ENCODE data around the gene CYP1A2.
A peak's percentile ranks its signal among the peaks of the same experiment; 100 is the strongest.

The CYP1A2 gene

DNA sequence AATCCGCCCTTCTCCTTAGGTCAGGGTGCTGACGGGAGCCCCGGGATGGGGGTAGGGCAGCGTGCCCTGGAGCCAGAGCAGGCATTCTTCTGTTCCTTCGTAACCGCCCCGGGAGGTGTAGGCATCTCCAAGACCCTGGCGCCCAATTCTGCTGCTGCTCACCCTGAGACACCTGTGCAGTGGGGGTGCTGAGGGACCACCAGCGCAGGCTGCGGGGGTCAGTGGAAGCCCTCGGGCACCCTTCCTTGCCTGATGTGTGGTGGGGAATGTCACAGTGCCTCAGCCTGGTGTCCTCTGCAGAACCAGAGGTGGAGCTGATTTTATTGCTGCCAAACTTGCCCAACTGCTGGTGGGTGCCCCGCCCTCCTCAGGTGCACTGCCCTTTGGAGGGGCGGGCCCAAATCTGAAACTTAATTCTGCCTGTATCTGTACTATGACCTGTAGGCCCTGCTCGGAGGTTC, 40.6 kb downstream of the CYP1A2 start:
- no peak for DNase-seq (ENCODE audit: low read depth)

DNA sequence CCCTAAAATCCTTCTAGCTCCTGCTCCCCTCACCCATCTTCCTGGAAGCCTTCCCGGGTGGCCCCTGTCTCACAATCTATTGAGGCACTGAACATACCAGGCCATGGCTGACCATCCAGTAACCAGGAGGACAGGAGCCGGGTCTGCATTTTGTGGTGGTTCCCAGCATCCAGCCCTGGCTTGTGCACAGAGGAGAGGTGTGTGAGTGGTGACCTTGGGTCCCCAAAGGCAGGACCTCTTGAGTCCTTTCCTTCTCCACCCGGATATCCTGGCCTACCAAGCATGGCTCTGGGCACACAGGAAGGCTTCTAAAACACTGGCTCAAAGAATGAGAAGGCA, 41.1 kb downstream of the CYP1A2 start:
- DNase-seq (ENCODE audit: low read depth) = no peak

DNA sequence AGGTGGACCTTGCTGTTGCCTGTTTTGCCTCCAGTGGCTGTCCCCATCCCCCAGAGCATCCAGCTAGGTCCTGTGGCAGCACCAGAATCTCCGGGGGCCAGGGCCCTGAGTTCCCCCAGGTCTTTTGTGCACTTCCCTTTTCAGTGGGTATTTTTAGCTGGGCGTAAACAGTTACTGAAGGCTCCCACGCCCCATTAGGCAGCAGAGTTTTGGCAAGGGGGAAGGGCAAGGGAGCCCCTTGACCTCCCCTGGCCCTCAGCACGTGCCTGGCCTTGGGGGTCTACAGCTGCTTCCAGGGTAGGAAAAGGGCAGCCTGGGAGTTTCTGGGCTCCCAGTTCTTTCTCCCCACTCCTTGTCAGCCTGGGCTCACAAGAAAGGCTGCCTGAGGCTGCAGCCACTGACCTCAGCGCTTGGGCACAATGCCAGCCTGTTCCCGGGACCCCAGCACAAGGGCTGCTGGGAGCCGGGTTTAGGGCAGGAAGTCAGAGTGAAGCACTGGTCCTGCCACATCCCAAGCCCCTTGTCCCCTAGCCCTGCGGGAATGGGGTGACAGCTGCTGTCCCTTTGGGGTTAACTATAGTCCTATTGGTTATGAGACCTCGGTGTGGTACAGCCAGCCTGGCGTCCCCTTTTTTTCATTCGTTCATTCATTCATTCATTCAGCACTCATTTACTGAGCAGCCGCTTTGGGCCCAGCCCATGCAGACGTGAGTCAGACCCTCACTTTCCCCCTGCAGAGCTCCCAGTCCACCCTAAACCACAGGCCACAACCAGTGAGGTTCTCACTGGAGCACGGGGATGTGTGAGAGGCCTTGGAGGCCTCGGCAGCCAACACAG, 41.7 kb downstream of the CYP1A2 start:
- DNase-seq (ENCODE audit: low read depth) = no peak

DNA sequence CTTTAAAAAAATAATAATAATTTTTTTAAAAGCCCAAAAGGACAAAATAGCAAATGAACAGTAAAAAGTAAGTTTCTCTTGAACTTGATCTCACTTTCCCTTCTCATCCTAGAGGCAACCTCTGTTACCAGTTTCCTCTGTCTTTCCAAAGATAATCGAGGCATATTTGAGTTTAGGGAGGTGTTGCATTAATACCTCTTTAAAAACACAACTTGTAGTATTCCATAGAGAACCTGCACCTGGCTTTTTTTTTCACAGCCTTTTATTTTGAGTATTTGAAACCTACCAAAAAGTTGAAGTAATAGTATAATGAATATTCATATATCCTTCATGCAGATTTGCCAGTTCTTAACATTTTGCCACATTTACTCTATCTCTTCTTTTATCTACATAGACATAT, 42.4 kb downstream of the CYP1A2 start:
- DNase-seq (ENCODE audit: low read depth) = no peak

DNA sequence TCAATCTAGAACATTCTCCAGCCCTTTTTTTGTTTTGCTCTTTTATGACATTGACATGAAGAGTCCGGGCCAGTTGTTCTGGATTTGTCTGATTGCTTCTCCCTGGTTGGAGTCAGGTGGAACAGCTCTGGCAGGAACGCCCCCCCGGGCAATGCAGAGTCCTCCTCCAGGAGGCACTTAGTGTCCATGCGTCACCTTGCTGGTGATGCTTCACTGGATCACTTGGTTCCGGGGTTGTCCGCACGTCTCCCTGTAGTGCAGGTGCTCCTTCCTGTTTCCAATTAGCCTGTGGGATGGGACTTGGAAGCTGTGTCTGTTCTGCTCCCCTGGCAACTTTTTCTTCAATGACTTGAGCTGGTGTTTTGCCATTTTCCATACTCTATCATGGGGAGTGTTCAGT, 43.0 kb downstream of the CYP1A2 start:
- no peak for DNase-seq (ENCODE audit: low read depth)

DNA sequence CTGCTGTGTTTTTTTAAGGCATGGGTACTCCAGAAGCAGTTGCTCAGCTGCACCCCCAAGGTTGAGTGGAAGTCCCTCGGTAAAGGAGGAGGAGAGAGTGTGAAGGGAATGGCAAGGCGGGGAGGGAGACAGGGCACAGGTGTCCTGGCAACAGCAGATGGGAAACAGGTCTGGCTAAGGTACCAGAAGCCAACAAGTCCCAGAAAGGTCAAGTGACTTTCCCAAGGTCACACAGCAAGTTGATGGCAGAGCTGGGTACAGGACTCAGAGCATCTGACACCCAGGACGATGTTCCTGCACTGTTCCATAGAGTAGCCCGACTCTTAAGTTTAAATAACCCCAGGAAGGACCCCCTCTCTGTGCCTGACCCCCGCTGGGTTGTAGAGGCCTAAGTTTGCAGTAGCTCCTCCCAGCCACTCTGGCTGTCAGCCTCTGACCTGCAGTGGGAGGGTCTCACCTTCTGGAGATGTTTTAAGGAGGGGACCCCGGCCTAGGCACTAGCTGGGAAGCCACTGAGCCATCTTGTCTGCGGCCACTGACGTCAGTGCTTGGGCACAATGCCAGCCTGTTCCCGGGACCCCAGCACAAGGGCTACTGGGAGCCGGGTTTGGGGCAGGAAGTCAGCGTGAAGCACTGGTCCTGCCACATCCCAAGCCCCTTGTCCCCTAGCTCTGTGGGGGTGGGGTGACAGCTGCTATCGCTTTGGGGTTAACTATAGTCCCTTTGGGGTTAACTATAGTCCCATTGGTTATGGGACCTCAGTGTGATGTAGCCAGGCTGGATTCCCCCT, 43.8 kb downstream of the CYP1A2 start:
- DNase-seq (ENCODE audit: low read depth) = no peak

DNA sequence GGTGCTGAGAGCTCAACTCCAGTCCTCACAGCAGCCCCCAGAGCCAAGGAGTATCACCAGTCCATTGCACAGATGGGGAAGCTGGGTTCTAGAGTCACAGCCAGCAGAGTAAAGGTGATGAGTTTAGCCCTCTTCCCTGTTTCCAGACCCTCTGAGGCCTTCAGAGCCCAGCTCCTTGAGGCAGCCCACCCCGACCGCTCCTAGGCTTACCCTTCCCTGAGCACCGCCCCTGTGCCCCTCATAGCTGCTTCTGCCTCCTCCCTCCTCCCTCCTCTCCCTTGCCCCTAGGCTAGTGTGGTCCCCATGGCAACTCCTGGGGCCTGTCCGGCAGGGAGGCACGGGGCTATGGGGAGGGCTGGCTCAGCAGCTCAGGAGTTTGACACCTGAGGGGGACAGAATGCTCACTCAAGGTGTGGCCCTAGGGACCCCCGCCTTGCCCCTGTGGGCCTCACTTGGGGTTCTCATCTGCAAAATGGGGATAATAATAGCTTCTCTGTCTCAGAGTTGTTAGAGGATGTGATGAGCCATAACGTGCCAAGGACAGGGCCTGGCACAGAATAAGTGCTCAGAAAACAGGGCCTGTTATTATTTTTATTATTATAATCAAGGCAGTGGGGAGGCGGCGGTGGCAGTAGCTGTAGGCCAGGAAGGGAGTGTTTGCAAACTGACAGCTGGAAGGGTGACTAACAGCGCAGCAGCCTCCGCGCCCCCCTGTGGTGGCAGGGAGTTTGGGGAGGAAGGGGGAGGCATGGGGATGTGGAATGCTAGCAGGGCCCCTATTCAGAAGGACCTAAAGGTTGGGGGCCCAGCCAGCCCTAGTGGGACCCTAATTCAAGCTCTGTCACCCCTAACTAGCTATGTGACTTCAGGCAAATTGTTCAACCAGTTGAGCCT, 44.7 kb downstream of the CYP1A2 start:
- no peak for DNase-seq (ENCODE audit: low read depth)

DNA sequence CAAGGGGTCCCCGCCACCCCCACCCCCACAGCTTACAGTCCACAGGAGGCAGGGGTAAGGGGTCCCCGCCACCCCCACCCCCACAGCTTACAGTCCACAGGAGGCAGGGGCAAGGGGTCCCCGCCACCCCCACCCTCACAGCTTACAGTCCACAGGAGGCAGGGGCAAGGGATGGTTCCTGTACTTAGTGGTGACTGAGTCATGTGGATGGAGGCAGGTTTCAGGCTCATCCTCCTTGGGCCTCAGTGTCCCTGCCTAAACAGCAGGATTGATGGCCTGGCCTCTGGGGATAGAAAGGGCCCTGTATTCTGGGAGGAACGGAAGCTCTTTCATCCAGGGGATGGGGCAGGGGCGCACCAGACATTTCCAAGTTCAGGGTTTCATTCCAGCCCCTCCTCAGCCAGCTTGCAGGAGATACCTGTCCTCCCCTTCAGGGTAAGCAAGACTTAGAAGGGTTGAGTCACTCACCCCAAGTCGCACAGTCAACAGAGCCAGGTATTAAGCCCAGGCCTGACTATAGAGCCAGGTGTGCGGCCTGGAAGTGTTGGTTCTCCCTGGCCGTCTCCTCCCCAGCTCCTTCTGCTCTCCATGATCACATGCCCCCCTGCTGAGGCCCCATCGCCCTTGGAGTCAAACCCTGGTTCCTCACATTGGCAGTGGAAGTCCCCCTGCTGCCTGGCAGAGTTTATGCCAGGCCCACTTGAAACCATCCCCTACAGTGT, 45.8 kb downstream of the CYP1A2 start:
- no peak for DNase-seq (ENCODE audit: low read depth)

DNA sequence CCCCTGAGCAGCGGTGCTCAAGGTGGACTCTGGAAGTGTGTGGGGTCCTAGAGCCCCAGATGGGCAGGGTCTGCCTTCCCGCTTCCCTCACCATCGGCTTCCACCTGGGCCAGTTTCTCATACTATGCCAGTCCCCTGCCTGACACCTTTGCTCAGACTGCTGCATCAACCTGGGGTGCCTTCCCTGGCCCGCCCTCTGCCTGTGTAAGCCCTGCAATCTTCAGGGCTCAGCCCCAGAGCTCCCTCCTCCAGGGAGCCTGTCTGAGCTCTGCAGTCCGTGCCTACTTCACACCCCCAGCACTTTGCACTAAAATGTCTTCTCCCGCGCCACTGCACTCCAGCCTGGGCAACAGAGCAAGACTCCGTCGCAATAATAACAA, 46.3 kb downstream of the CYP1A2 start:
- DNase-seq (ENCODE audit: low read depth) = no peak

DNA sequence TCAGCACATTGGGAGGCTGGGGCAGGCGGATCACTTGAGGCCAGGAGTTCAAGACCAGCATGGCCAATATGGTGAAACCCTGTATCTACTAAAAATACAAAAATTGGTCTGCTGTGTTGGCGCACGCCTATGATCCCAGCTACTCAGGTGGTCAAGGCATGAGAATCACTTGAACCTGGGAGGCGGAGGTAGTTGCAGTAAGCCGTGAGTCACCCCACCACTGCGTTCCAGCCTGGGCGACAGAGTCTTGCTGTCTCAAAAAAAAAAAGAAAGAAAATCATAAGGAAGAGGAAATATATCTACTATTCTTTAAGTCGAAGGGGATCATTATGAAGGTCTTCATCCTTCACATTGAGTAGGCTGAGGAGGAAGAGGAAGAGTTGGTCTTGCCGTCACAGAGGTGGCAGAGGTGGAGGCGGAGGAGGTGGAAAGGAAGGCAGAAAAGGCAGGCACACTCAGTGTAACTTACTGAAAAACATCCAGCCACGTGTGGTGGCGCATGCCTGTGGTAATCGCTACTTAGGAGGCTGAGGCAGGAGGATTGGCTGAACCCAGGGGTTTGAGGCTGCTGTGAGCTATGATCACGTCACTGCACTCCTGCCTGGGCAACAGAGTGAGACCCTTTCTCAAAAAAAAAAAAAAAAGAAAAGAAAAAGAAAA, 47.5 kb downstream of the CYP1A2 start:
- DNase-seq (ENCODE audit: low read depth) = no peak

DNA sequence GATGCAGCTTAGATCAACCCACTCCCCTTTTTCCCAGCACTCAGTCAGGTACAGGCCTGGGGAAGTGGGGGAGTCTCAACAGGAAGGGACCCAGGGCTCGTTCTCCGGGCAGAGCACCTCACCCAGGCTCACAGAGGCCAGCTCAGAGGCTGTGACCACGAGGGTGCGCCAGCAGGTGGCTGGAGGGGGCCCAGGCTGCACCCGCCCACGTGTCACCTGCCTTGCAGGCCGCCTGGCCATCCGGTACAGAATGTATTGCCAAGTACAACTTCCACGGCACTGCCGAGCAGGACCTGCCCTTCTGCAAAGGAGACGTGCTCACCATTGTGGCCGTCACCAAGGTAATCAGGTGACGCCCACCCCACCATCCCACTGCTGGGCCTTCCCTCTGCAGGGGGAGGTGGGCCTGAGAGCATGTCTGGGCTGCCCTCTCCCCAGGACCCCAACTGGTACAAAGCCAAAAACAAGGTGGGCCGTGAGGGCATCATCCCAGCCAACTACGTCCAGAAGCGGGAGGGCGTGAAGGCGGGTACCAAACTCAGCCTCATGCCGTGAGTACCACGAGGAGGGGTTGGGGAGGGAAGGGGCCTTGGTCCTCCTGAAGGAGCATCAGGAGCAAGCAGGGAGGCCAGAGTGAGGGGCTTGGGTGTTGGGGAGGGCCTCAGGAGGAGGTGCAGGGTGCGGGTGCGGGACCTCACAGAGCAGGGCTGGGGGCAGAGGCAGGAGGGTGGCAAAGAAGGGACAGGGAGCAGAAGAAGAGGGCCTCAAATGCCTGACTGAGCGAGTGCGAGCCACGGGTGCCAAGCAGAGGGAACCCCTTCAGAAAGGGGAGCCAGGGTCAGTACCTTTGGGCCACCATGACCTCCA, 50.0 kb downstream of the CYP1A2 start:
- DNase-seq (ENCODE audit: low read depth) = no peak

DNA sequence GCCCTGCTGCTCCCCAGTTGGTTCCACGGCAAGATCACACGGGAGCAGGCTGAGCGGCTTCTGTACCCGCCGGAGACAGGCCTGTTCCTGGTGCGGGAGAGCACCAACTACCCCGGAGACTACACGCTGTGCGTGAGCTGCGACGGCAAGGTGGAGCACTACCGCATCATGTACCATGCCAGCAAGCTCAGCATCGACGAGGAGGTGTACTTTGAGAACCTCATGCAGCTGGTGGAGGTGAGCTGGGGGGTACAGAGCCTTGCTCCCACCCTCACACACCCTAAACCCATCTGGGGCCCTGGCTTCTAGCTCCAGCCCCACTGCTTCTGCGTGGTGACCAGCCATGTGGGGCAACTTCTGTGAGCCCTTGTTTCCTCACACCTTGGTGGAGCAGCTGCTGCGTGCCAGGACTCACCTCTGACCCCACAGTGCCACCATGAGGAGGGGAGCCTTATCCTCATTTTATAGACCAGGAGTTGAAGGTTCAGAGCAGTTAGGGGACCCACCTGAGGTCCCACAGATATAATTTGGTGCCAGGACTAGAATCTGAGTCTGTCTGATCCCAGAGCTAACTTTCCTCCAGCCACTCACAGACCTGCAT, 50.7 kb downstream of the CYP1A2 start:
- no peak for DNase-seq (ENCODE audit: low read depth)

DNA sequence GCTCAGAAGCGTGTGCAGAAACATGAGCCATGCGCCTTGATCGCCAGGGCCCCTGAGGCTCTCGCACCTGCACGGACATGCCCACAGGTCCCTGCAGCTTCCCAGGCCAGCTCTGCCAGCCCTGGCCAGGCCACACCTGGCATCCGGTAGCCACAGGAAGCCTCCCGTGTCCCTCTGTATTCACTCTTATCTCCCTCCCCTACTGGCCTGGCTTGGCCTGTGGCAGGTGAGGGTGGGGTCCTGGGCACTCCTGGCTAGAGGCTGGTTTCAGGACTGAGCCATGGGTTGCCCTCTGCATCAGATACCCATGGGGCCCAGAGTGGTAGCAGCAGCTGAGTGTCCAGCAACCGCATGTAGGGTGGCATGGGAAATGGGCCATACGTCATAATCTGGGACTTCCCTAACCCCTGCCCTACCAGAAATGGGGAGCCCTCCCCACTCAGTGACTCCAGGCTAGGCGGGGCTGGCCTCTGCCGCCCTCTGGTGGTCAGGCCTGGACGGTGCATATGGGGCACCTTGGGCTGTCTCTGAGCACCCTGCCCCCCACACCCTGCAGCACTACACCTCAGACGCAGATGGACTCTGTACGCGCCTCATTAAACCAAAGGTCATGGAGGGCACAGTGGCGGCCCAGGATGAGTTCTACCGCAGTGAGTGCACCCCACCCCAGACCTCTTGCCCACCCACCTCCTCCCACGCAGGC, 51.4 kb downstream of the CYP1A2 start:
- peak; percentile 72 for DNase-seq (ENCODE audit: low read depth)

DNA sequence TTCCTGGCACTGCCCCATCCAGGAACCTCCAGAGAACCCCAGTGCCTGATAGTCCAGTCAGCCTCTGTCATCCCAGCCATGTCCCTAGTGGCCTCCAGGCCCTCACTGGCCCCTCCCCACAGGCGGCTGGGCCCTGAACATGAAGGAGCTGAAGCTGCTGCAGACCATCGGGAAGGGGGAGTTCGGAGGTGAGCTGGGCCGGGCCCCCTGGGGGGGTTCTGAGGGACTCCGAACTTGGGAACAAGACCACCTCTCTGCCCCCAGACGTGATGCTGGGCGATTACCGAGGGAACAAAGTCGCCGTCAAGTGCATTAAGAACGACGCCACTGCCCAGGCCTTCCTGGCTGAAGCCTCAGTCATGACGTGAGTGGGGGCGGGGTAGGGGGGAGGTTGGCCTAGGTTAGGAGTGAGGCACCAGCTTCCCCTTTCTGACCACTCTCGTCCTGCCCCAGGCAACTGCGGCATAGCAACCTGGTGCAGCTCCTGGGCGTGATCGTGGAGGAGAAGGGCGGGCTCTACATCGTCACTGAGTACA, 52.0 kb downstream of the CYP1A2 start:
- no peak for DNase-seq (ENCODE audit: low read depth)

DNA sequence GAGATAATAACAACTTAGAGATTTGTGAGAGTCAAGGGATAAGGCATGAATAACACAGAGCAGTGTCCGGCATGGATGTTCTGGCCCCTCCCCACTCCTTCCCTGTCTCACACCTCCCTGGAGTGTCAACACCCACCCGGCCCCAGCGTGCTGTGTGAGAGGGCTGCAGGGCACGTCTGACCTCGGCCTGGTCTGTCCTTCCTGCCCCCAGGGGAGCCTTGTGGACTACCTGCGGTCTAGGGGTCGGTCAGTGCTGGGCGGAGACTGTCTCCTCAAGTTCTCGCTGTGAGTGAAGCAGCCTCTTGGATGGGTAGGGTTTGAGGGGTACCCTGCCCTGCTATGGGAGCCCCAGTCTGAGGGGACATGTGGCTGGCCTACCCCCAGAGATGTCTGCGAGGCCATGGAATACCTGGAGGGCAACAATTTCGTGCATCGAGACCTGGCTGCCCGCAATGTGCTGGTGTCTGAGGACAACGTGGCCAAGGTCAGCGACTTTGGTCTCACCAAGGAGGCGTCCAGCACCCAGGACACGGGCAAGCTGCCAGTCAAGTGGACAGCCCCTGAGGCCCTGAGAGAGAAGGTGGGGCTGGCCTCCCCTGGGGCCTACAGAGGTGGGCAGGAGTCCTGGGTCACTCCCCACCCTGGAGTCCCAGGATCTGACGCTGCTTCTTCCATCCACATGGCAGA, 52.8 kb downstream of the CYP1A2 start:
- no peak for DNase-seq (ENCODE audit: low read depth)

DNA sequence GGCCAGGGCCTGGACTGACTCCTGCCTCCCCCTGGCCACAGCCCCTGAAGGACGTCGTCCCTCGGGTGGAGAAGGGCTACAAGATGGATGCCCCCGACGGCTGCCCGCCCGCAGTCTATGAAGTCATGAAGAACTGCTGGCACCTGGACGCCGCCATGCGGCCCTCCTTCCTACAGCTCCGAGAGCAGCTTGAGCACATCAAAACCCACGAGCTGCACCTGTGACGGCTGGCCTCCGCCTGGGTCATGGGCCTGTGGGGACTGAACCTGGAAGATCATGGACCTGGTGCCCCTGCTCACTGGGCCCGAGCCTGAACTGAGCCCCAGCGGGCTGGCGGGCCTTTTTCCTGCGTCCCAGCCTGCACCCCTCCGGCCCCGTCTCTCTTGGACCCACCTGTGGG, 53.6 kb downstream of the CYP1A2 start:
- no peak for DNase-seq (ENCODE audit: low read depth)

DNA sequence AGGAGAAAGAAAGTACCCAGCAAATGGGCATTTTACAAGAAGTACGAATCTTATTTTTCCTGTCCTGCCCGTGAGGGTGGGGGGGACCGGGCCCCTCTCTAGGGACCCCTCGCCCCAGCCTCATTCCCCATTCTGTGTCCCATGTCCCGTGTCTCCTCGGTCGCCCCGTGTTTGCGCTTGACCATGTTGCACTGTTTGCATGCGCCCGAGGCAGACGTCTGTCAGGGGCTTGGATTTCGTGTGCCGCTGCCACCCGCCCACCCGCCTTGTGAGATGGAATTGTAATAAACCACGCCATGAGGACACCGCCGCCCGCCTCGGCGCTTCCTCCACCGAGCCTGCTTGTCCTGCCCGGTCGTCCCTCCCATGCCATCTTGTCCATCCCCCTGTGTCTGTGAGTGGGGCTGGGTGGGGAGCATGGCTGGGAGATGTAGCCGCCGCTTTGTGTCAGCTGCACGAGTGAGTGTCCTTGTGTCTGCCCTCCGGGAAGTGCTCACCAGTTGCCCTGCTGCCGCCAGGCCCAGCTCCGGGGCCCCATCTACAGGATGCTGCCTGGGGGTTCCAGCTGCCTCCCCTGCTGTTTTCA, 54.3 kb downstream of the CYP1A2 start:
- no peak for DNase-seq (ENCODE audit: low read depth)

DNA sequence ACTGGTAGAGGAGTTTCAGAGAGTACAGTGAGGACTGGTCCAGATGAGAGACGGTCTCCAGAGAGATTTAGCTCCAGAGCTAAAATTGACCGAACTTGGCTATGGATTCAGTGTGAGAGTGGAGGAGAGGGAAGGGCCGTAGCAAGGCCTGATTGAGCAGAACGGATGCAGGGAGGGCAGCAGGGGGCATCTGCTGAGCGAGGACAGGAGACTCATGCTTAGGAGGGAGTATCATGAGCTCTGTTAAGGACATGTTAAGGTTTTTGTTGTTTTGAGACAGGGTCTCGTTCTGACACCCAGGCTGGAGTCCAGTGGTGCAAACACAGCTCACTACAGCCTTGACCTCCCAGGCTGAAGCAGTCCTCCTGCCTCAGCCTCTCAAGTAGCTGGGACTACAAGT, 56.3 kb downstream of the CYP1A2 start:
- DNase-seq (ENCODE audit: low read depth) = no peak
